DND-41 (cell line): ENCODE results near the gene ITIH3.

Experiments used
- ATAC-seq: fragments of 200-7000 bp; cut with Tn5 transposase; 3 replicates; pipeline ENCODE4 v1.9.1; 2021; ENCODE audit warnings: low read depth; ENCODE audit not compliant: insufficient read depth
- DNase-seq: peaks from one replicate; pipeline ENCODE4 v3.0.0-alpha.2; 2020
- H2AFZ ChIP-seq: 2 replicates; pipeline ENCODE4 v1.6.0; 2012; ENCODE audit warnings: low read depth, low read length
- H3K27ac ChIP-seq: 2 replicates; pipeline ENCODE4 v1.5.1; 2012; ENCODE audit warnings: low read length, inconsistent platforms
- H3K27me3 ChIP-seq: fragments of 200-600 bp; sonication (generic); 2 replicates; pipeline ENCODE4 v1.6.0; 2012; ENCODE audit warnings: low read length, mild to moderate bottlenecking, inconsistent platforms; ENCODE audit not compliant: insufficient read depth, poor library complexity
- H3K36me3 ChIP-seq: 2 replicates; pipeline ENCODE4 v1.5.1; 2012; ENCODE audit warnings: low read length, inconsistent platforms; ENCODE audit not compliant: insufficient read depth
- H3K4me1 ChIP-seq: 2 replicates; pipeline ENCODE4 v1.5.1; 2012; ENCODE audit warnings: mild to moderate bottlenecking, low read length; ENCODE audit not compliant: insufficient read depth
- H3K4me2 ChIP-seq: 2 replicates; pipeline ENCODE4 v1.6.0; 2012; ENCODE audit warnings: mild to moderate bottlenecking, moderate library complexity, low read length, inconsistent platforms; ENCODE audit not compliant: insufficient read depth
- H3K4me3 ChIP-seq, 2 experiments: fragments of 200-600 bp in 1 of 2; shearing (Covaris generic) in 1 of 2; 2 replicates each; pipeline ENCODE4 v1.5.1; 2012 to 2016; ENCODE audit warnings: inconsistent platforms in 2 of 2, low read length in 2 of 2, mild to moderate bottlenecking in 2 of 2, low read depth in 1 of 2, moderate library complexity in 1 of 2
- H3K79me2 ChIP-seq: 2 replicates; pipeline ENCODE4 v1.6.0; 2012; ENCODE audit warnings: low read length, inconsistent platforms; ENCODE audit not compliant: insufficient read depth
- H3K9ac ChIP-seq: 2 replicates; pipeline ENCODE4 v1.6.0; 2012; ENCODE audit warnings: low read depth, mild to moderate bottlenecking, inconsistent platforms, low read length, moderate library complexity
- H3K9me3 ChIP-seq: 2 replicates; pipeline ENCODE4 v1.5.1; 2012; ENCODE audit warnings: low read length, moderate library complexity, mild to moderate bottlenecking, inconsistent platforms; ENCODE audit not compliant: insufficient read depth, severe bottlenecking
- H4K20me1 ChIP-seq: 2 replicates; pipeline ENCODE4 v1.6.0; 2012; ENCODE audit warnings: low read length; ENCODE audit not compliant: insufficient read depth
- CTCF ChIP-seq: IDR thresholded peaks from 2 replicates; pipeline ENCODE4 v1.5.1; 2012; ENCODE audit warnings: borderline replicate concordance, low read length, moderate library complexity, mild to moderate bottlenecking; ENCODE audit not compliant: poor library complexity, severe bottlenecking; ENCODE audit errors: extremely low read depth
- EZH2 ChIP-seq: IDR thresholded peaks from 3 replicates; pipeline ENCODE4 v1.6.1; 2012; ENCODE audit warnings: borderline replicate concordance, low read depth, mild to moderate bottlenecking, moderate library complexity, low read length, inconsistent platforms; ENCODE audit not compliant: severe bottlenecking

The ITIH3 gene

GRCh38 chr3:52795298-52795900 is 803 bp downstream of the ITIH3 start:
- Histone ChIP-seq H3K9ac (no peak overlapping the region), H3K4me1 (no peaks in the 10 kb centered on the region), H2AFZ (no peak overlapping the region), H3K4me2 (no peak overlapping the region), H3K9me3 (no peaks in the 10 kb centered on the region), H3K36me3 (no peaks in the 10 kb centered on the region), H3K27me3 (no peaks in the 10 kb centered on the region), H4K20me1 (no peaks in the 10 kb centered on the region), H3K4me3 (no peak overlapping the region), H3K27ac (no peak overlapping the region), H3K79me2 (no peaks in the 10 kb centered on the region)
- DNase-seq: no peak
- no peak for ATAC-seq
- no peak for TF ChIP-seq EZH2
- no peak for TF ChIP-seq CTCF

- no peak overlapping the region for H3K9ac ChIP-seq
- no peaks in the 10 kb centered on the region for H3K36me3 ChIP-seq
- DNase-seq: no peak
- H3K79me2 ChIP-seq: no peaks in the 10 kb centered on the region
- no peaks in the 10 kb centered on the region for H3K9me3 ChIP-seq
- TF ChIP-seq EZH2 (no peak), CTCF (no peak)
- no peak overlapping the region for H3K4me3 ChIP-seq
- no peak overlapping the region for H2AFZ ChIP-seq
- no peak for ATAC-seq
- no peak overlapping the region for H3K4me2 ChIP-seq
- no peak overlapping the region for H3K27ac ChIP-seq
- no peaks in the 10 kb centered on the region for H3K27me3 ChIP-seq
- H4K20me1 ChIP-seq: no peaks in the 10 kb centered on the region
- no peaks in the 10 kb centered on the region for H3K4me1 ChIP-seq
These were observed 1.8 kb downstream of the ITIH3 start for GRCh38 chr3:52796411-52796810.

GRCh38 chr3:52798376-52798977 is 3.9 kb downstream of the ITIH3 start:
- DNase-seq (no peak), ATAC-seq (no peak)
- no peak overlapping the region for H3K9ac ChIP-seq
- H3K9me3 ChIP-seq: no peaks in the 10 kb centered on the region
- TF ChIP-seq EZH2: no peak
- no peak for TF ChIP-seq CTCF
- H3K4me3 ChIP-seq: no peak overlapping the region
- no peaks in the 10 kb centered on the region for H3K27me3 ChIP-seq
- H3K79me2 ChIP-seq: no peaks in the 10 kb centered on the region
- H3K4me1 ChIP-seq: no peaks in the 10 kb centered on the region
- no peaks in the 10 kb centered on the region for H3K36me3 ChIP-seq
- no peaks in the 10 kb centered on the region for H4K20me1 ChIP-seq
- H3K4me2 ChIP-seq: no peak overlapping the region
- no peak overlapping the region for H2AFZ ChIP-seq
- no peak overlapping the region for H3K27ac ChIP-seq
